ENCODE measurements around the gene BACH2. TPM values are rescaled to one million over a fixed set of nuclear protein-coding genes. Genes with fewer than 3 reads are reported as not detected.

The BACH2 gene
- total RNA-seq, 1 donor from 2014 or later, result 6.4 TPM

GRCh38 chr6:89966228-89966544 lies 330.5 kb downstream of the BACH2 start:
- Histone ChIP-seq H3K27ac (no peak overlapping the region), H3K27me3 (no peaks in the 10 kb centered on the region), H3K4me3 (no peak overlapping the region), H3K4me1 (no peaks in the 10 kb centered on the region), H3K36me3 (no peaks in the 10 kb centered on the region), H3K9me3 (no peaks in the 10 kb centered on the region)
- intact Hi-C loops (cut with DNase I), result no loop called here
- TF ChIP-seq CTCF (IDR thresholded peaks at IDR 0.05) (no peak), POLR2A (IDR thresholded peaks at IDR 0.05) (no peak), POLR2AphosphoS5 (IDR thresholded peaks at IDR 0.05; ENCODE audit: insufficient read depth in 1 of 2, low read depth in 1 of 2) (no peak)
- DNase-seq (ENCODE audit: extremely low spot score in 2 of 2), result no peak

GRCh38 chr6:89965441-89966227 lies 331.0 kb downstream of the BACH2 start:
- no peaks in the 10 kb centered on the region for H3K27me3 ChIP-seq
- DNase-seq (ENCODE audit: extremely low spot score in 2 of 2), result no peak
- intact Hi-C loops (cut with DNase I), result no loop called here
- no peaks in the 10 kb centered on the region for H3K36me3 ChIP-seq
- no peaks in the 10 kb centered on the region for H3K4me1 ChIP-seq
- no peak overlapping the region for H3K27ac ChIP-seq
- TF ChIP-seq POLR2AphosphoS5 (IDR thresholded peaks at IDR 0.05; ENCODE audit: insufficient read depth in 1 of 2, low read depth in 1 of 2) (no peak), CTCF (IDR thresholded peaks at IDR 0.05) (no peak), POLR2A (IDR thresholded peaks at IDR 0.05) (no peak)
- no peak overlapping the region for H3K4me3 ChIP-seq
- no peaks in the 10 kb centered on the region for H3K9me3 ChIP-seq

GRCh38 chr6:89963391-89963790 lies 333.3 kb downstream of the BACH2 start:
- H3K4me3 ChIP-seq, result no peak overlapping the region
- intact Hi-C loops (cut with DNase I), result no loop called here
- H3K9me3 ChIP-seq, result no peaks in the 10 kb centered on the region
- H3K27me3 ChIP-seq, result no peaks in the 10 kb centered on the region
- TF ChIP-seq POLR2A (IDR thresholded peaks at IDR 0.05), result no peak
- no peak for TF ChIP-seq CTCF (IDR thresholded peaks at IDR 0.05)
- TF ChIP-seq POLR2AphosphoS5 (IDR thresholded peaks at IDR 0.05; ENCODE audit: insufficient read depth in 1 of 2, low read depth in 1 of 2), result no peak
- H3K36me3 ChIP-seq, result no peaks in the 10 kb centered on the region
- no peak for DNase-seq (ENCODE audit: extremely low spot score in 2 of 2)
- H3K27ac ChIP-seq, result no peak overlapping the region
- no peaks in the 10 kb centered on the region for H3K4me1 ChIP-seq

GRCh38 chr6:89961481-89961880 lies 335.2 kb downstream of the BACH2 start:
- H3K4me1 ChIP-seq, result no peaks in the 10 kb centered on the region
- no peak overlapping the region for H3K4me3 ChIP-seq
- H3K27me3 ChIP-seq, result no peaks in the 10 kb centered on the region
- intact Hi-C loops (cut with DNase I), result no loop called here
- no peaks in the 10 kb centered on the region for H3K9me3 ChIP-seq
- no peak for DNase-seq (ENCODE audit: extremely low spot score in 2 of 2)
- H3K27ac ChIP-seq, result no peak overlapping the region
- no peak for TF ChIP-seq POLR2A (IDR thresholded peaks at IDR 0.05)
- no peaks in the 10 kb centered on the region for H3K36me3 ChIP-seq

- no peak for DNase-seq (ENCODE audit: extremely low spot score in 2 of 2)
- no peaks in the 10 kb centered on the region for H3K27me3 ChIP-seq
- intact Hi-C loops (cut with DNase I), result loop anchor here (5.0 kb wide), 1 partner anchor 517 kb away; no protein-coding TSS in a partner anchor
- no peaks in the 10 kb centered on the region for H3K4me1 ChIP-seq
- no peak overlapping the region for H3K4me3 ChIP-seq
- no peaks in the 10 kb centered on the region for H3K36me3 ChIP-seq
- no peak for TF ChIP-seq POLR2AphosphoS5 (IDR thresholded peaks at IDR 0.05; ENCODE audit: insufficient read depth in 1 of 2, low read depth in 1 of 2)
- TF ChIP-seq POLR2A (IDR thresholded peaks at IDR 0.05), result no peak
- TF ChIP-seq CTCF (IDR thresholded peaks at IDR 0.05), result no peak
- no peak overlapping the region for H3K27ac ChIP-seq
- H3K9me3 ChIP-seq, result no peaks in the 10 kb centered on the region
Observed at GRCh38 chr6:89959883-89960282, 336.8 kb downstream of the BACH2 start.
